ENCODE results near the gene ALK.
"Not testable (repeated sequence)": the region's sequence is repeated elsewhere in the genome, so short reads cannot be mapped to it uniquely, and the experiment has no call there.

ALK gene

DNA sequence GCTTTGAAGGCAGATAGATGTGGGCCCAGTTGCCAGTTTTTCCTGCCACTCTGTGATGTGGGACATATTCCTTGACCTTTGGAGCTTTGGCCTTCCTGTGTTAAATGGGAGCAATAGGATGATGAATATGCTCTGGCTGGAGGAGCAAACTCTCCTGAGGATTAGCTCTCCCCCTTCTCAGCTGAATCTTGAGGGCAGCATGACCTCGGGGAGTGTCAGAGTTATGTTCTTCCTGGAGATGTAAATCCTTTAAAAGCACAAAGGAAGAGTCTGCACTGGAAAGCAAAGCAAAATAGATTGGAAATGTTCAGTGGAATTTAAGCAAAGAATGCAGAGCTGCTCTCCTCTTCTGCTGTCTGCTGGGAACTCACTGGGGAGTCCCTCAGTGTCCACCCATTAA, 160.1 kb downstream of the ALK start:
- no peak for DNase-seq (ENCODE audit: low read depth in 2 of 2, low spot score in 1 of 2)

DNA sequence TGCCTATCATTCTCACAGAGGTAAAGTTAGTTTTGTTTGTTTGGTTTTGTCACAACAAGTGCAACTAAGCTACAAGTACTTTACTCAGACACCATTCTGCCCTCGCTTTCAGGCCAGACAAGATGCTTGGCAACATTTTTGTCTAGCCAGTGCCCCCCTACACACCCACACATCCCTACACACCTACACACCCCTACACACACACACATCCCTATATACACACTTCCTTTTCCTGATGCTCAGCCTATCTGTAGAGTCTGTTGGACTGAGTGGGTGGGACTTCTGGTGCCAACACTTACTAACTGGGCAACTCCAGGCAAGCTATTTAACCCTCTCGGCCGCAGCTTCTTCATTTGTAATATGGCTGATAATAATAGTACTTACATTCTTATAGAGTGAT, 161.4 kb downstream of the ALK start:
- no peak for DNase-seq (ENCODE audit: low read depth in 2 of 2, low spot score in 1 of 2)

DNA sequence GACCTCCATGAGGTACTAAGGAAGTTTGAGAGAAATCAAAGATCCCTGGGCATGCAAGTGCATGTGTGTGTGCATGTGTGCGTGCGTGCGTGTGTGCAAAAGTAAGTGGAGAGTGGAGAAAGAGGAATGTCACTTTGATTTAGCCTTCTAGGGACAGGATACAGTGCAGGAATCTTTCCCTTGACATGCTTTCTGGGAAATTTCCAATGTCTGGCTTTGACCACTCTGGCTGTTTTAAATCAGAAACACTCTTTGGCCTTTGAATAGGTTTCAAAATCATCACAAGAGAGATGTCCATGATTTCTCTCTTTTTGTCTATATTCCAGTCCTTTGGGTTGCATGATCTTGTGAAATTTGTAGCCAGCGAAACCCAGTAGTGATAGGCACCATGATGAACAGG, 162.0 kb downstream of the ALK start:
- no peak for DNase-seq (ENCODE audit: low read depth in 2 of 2, low spot score in 1 of 2)

- no peak for DNase-seq (ENCODE audit: low read depth in 2 of 2, low spot score in 1 of 2)
Observed at GRCh38 chr2:29755829-29756228, 165.6 kb downstream of the ALK start.

- DNase-seq (ENCODE audit: low read depth in 2 of 2, low spot score in 1 of 2) = no peak
Observed at GRCh38 chr2:29755233-29755632, 166.2 kb downstream of the ALK start.

- no peak for DNase-seq (ENCODE audit: low read depth in 2 of 2, low spot score in 1 of 2)
Observed at GRCh38 chr2:29753671-29754444, 167.5 kb downstream of the ALK start.

DNA sequence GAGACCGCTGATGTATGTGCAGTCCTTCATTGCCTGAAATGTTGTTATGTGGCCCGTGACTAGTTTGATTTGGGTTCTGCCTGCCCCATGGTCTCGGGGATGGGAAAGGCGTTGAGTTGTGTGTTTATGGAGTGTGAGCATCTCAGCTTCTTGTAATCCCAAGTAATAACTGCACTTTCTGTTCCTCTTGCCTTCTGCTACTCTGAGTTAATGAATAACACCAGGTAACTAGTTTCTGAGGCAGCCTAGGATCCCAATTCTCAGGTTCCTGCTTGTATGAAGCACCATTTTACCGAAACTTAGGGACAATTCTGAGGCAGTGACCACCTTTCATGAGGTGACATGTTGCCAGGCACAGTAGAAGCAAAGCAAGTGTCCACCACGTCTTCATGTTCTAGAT, 170.0 kb downstream of the ALK start:
- DNase-seq (ENCODE audit: low read depth in 2 of 2, low spot score in 1 of 2) = no peak

DNA sequence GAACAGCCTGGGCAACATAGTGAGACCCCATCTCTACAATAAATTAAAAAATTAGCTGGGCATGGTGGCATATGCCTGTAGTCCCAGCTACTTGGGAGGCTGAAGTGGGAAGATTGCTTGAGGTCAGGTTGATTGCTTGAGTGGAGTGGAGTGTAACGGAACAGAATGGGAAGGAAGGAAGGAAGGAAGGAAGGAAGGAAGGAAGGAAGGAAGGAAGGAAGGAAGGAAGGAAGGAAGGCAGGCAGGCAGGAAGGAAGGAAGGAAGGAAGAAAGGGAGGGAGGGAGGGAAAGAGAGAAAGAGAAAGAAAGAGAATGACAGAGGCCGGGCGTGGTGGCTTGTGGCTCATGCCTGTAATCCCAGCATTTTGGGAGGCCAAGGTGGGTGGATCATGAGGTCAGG, 170.9 kb downstream of the ALK start:
- not testable (repeated sequence) for DNase-seq (ENCODE audit: low read depth in 2 of 2, low spot score in 1 of 2)

DNA sequence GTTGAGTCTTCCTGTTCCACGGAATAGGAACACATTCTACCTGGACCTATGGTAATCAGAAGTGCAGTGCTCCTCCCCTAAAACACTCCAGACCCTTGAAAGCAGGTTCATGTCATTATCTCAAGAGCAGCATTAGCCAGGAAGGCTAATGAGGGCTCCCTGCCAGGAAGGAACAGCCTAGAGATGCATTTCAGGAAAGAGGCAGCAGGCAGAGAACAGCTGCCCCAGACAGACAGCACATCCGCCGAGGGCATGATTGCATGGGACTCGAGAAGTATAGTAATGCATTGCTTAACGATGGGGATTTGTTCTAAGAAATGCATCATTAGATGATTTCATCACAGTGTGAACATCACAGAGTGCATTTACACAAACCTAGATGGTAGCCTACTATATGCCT, 171.5 kb downstream of the ALK start:
- DNase-seq (ENCODE audit: low read depth in 2 of 2, low spot score in 1 of 2) = no peak

DNA sequence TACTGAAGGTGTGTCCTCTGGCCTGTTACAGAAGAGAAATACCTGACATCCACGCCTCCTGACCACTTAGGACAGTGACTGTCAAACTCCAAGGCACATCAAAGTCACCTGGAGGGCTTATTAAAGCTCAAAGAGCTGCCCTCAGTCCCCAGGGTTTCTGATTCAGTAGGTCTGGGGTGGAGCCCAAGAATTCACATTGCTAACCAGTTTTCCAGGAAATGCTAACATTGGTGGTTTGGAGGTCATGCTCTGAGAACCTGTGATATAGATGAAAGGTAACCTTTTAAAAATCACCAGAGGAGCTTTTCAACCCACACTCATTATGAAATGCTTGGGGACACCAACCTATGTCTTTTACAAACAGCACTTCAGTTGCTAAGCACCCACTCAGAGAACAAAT, 172.3 kb downstream of the ALK start:
- no peak for DNase-seq (ENCODE audit: low read depth in 2 of 2, low spot score in 1 of 2)

DNA sequence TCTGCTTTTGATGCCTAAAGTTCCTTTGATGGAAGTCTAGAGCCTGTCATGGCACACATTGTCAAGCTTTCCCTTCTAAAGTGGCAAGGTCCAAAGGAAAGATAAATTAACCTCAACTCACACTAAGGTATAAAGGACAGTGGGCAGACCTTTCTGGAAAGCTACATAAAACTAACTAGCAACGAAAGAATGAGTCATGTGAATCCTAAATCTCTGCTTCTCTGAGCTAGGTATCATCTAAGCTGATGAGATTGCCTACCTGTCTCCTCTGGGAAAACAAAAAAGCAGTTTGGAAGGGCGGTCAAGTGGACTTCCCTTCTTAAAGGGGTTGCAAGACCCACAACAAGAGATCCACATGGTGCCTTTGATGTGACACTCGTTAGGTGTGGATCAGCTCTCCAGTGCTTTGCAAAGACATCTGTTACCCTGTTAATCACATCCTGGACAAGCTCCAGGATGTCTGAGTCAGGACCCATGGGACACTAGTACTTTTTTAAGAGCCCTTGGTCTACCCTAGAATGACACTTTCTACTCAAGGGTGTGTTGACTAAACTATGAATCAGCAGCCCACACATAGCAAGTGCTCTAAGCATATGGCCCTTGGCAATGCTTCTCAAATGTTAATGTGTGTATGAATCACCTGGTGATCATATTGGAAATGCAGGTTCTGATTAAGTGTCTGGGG, 173.5 kb downstream of the ALK start:
- no peak for DNase-seq (ENCODE audit: low read depth in 2 of 2, low spot score in 1 of 2)

- DNase-seq (ENCODE audit: low read depth in 2 of 2, low spot score in 1 of 2) = no peak
Observed at GRCh38 chr2:29744976-29745375, 176.4 kb downstream of the ALK start.

DNA sequence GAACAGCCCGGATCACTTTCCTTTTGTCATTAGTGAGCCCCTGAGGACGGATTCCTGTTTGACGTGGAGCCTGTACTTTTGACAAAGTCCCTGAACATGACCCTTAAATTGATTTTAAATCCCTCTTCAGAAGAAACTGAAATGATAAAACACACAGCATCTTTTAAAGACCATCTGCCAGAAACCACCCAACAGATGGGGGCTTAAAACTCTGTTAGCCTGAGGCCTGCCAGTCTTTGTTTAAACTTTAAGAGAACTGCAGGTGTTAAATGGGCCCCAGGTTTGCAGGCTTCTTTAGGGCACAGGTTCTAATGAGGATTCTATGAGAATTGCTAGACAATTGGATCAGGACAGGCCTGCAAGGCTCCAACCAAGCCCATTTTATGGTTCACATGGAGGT, 177.9 kb downstream of the ALK start:
- no peak for DNase-seq (ENCODE audit: low read depth in 2 of 2, low spot score in 1 of 2)

DNA sequence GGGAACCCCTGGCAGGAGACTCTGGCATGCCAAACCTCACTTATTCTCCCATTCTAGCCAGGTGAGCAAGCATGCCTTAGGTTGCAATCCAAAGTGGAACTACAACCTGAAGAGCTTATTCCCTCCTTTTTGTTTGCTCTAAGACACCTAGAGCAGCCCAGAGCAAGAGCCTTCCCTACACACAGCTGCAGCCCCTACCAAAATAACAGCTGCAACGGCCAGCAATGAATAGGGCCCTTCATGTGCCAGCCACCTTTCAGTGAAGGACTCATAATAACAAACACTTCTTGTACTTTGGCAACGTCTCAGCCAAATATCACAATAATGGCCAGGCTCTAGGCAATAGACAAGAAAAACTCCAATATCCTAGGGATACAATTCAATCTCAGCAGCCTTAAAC, 178.7 kb downstream of the ALK start:
- DNase-seq (ENCODE audit: low read depth in 2 of 2, low spot score in 1 of 2) = no peak

DNA sequence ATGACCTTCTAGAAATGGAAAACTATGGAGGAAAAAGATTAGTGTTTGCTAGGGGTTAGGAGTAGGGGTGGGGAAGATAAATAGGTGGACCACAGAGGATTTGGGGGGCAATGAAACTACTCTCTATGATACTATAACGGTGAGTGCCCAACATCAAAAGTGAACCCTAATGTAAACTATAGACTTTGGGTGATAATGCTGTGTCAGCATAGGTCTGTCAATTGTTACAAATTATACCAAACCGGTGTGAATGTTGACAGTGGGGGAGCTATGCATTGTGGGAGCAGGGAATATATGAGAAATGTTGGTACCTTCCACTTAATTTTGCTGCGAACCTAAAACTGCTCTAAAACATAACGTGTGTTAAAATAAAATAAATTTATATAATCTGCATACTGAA, 180.3 kb downstream of the ALK start:
- DNase-seq (ENCODE audit: low read depth in 2 of 2, low spot score in 1 of 2) = no peak

- DNase-seq (ENCODE audit: low read depth in 2 of 2, low spot score in 1 of 2) = no peak
Observed at GRCh38 chr2:29733965-29734364, 187.4 kb downstream of the ALK start.

- no peak for DNase-seq (ENCODE audit: low read depth in 2 of 2, low spot score in 1 of 2)
Observed at GRCh38 chr2:29733213-29733612, 188.2 kb downstream of the ALK start.

GRCh38 chr2:29731948-29732347, 189.4 kb downstream of the ALK start:
- DNase-seq (ENCODE audit: low read depth in 2 of 2, low spot score in 1 of 2) = no peak

DNA sequence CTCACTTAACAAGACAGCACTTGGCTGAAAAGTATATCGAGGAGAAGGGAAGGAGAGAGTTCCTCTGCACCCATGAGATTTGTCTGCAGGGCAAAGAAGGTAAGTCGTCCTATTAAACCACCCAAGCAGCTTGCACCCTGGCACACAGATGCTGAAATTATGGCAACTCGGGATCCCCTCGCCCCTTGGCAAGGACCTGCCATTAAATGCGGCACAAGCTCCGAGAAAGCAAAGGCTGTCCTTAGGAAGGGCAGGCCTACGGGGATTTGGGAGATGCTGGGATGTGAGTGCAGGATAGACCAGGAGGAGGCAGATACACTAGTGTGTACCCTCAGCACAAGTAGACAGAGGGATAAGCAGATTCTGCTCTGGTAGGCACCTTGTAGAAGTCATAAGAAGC, 191.5 kb downstream of the ALK start:
- DNase-seq (ENCODE audit: low read depth in 2 of 2, low spot score in 1 of 2) = no peak

DNA sequence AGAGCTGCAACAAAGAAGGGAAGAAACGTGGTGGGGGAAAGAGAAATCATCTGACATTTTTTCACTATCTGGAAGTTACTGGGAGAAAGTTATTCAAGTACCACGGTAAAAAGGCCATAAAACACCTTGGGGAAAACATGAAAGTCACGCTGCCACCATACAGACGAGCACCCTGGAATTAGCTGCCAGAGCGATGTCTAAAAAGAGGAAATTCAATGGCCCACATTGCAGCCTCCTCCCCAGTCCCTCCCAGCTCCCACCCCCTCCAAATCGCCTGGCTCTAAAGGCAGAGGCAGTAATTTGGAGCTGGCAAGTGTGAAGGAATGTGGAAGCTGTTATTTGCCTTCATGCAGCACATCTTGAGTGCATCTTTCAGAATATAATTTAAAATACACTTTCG, 192.0 kb downstream of the ALK start:
- no peak for DNase-seq (ENCODE audit: low read depth in 2 of 2, low spot score in 1 of 2)

DNA sequence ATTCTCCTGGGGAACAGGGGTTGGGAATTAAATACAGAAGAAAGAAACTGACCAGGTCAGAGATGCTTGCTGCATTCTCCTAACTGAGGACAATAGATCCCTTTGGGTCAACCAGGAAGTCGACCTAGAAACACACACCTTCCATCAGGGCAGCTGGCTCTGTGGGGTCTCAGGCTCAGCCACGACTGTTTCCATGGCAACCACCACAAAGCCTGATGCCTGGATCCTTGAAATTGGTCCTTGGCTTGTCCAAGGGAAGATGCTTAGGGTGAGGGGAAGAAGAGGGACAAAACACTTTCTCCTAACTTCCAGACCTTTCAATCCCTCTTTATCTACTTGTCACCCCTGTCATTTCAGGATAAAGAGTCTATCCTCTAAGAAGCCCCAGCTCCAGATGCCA, 194.4 kb downstream of the ALK start:
- DNase-seq (ENCODE audit: low read depth in 2 of 2, low spot score in 1 of 2) = no peak

DNA sequence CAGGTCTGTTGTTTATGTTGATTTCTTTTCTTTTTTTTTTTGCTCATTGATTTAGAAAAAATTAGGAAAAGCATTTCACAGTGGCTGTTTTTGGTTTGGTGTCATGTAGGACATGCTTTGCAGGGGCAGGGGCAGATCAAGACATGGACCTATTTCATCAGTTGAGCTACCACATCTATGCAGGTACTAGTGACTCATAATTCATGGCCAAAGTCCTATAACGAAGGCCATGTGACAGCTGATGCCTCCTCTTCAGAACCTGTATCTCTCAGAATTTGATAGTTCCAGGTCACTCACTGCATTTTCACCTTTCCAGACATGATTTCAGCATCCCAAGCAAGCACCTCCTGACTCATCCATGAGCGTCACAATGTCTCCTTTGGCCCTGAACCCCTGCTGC, 195.8 kb downstream of the ALK start:
- DNase-seq (ENCODE audit: low read depth in 2 of 2, low spot score in 1 of 2) = no peak

GRCh38 chr2:29724282-29724681, 197.1 kb downstream of the ALK start:
- no peak for DNase-seq (ENCODE audit: low read depth in 2 of 2, low spot score in 1 of 2)
